Keratinocyte (primary cell): ENCODE measurements around the gene POU2F2. TPM values are rescaled to one million over a fixed set of nuclear protein-coding genes. Genes with fewer than 3 reads are reported as not detected.

Experiments
- DNase-seq: peaks from one replicate; pipeline ENCODE4 v3.0.0-alpha.2; 2011; ENCODE audit warnings: low read depth, missing footprints, low spot score
- FAIRE-seq: peaks from 2 replicates; lab custom pipeline; 2011; peaks lifted over from hg19 to GRCh38; lab: Jason Lieb, UNC
- H2AFZ ChIP-seq: 2 replicates; pipeline ENCODE4 v1.6.0; 2012; ENCODE audit warnings: low read length, control low read depth, inconsistent platforms; ENCODE audit not compliant: control insufficient read depth
- H3K27ac ChIP-seq: 2 replicates; pipeline ENCODE4 v1.5.1; 2011; ENCODE audit warnings: low read length; ENCODE audit not compliant: control insufficient read depth, insufficient read depth
- H3K27me3 ChIP-seq: 3 replicates; pipeline ENCODE4 v1.6.0; 2011; ENCODE audit warnings: low read length; ENCODE audit not compliant: control insufficient read depth, insufficient read depth; ENCODE audit errors: extremely low read depth
- H3K36me3 ChIP-seq, 2 experiments: 2 replicates in 1 of 2; 3 replicates in 1 of 2; pipeline ENCODE4 v1.5.1; 2011; ENCODE audit warnings: low read length in 2 of 2, mild to moderate bottlenecking in 1 of 2; ENCODE audit not compliant: control insufficient read depth in 2 of 2, insufficient read depth in 2 of 2; ENCODE audit errors: extremely low read depth in 1 of 2
- H3K4me1 ChIP-seq: 3 replicates; pipeline ENCODE4 v1.5.1; 2011; ENCODE audit warnings: low read length; ENCODE audit not compliant: control insufficient read depth, insufficient read depth; ENCODE audit errors: extremely low read depth
- H3K4me2 ChIP-seq: 3 replicates; pipeline ENCODE4 v1.6.0; 2011; ENCODE audit warnings: low read depth, low read length; ENCODE audit not compliant: control insufficient read depth, insufficient read depth; ENCODE audit errors: extremely low read depth
- H3K4me3 ChIP-seq, 3 experiments: fragments of 200-600 bp in 1 of 3; sonication (generic) in 1 of 3; 2 replicates in 2 of 3; 3 replicates in 1 of 3; pipeline ENCODE4 v1.5.1; 2011 to 2016; ENCODE audit warnings: low read length in 3 of 3, mild to moderate bottlenecking in 3 of 3, control low read depth in 2 of 3, inconsistent platforms in 1 of 3, low read depth in 1 of 3, mixed read lengths in 1 of 3, mixed run types in 1 of 3, moderate library complexity in 1 of 3; ENCODE audit not compliant: control insufficient read depth in 2 of 3, insufficient read depth in 2 of 3; ENCODE audit errors: extremely low read depth in 1 of 3
- H3K79me2 ChIP-seq: 2 replicates; pipeline ENCODE4 v1.6.0; 2012; ENCODE audit warnings: low read length; ENCODE audit not compliant: control insufficient read depth, insufficient read depth
- H3K9ac ChIP-seq: 3 replicates; pipeline ENCODE4 v1.6.0; 2011; ENCODE audit warnings: low read length; ENCODE audit not compliant: control insufficient read depth, insufficient read depth; ENCODE audit errors: extremely low read depth
- H3K9me1 ChIP-seq: 3 replicates; pipeline ENCODE4 v1.6.0; 2011; ENCODE audit warnings: low read length; ENCODE audit not compliant: control insufficient read depth, insufficient read depth; ENCODE audit errors: extremely low read depth
- H3K9me3 ChIP-seq: 2 replicates; pipeline ENCODE4 v1.5.1; 2012; ENCODE audit warnings: low read depth, low read length; ENCODE audit not compliant: control insufficient read depth
- H4K20me1 ChIP-seq: 3 replicates; pipeline ENCODE4 v1.6.0; 2011; ENCODE audit warnings: low read length; ENCODE audit not compliant: control insufficient read depth, insufficient read depth; ENCODE audit errors: extremely low read depth
- CTCF ChIP-seq, 3 experiments: IDR thresholded peaks in 1 of 3; conservative IDR thresholded peaks in 1 of 3; optimal IDR thresholded peaks in 1 of 3; 2 replicates in 2 of 3; 3 replicates in 1 of 3; pipeline versions ENCODE3 to v1.5.1; 2011; ENCODE audit warnings: low read length in 3 of 3, mild to moderate bottlenecking in 3 of 3, moderate library complexity in 2 of 3, control low read depth in 1 of 3, inconsistent platforms in 1 of 3; ENCODE audit not compliant: insufficient read depth in 2 of 3; ENCODE audit errors: extremely low read depth in 1 of 3
- EZH2 ChIP-seq: IDR thresholded peaks from one replicate; pipeline ENCODE4 v1.6.1; 2012; ENCODE audit warnings: inconsistent platforms, mild to moderate bottlenecking, low read length, moderate library complexity
- dilution Hi-C: fragments of 300-500 bp; cut with MboI; formaldehyde crosslinking; loops from one replicate; pipeline ENCODE4 v1.7.0; 2020; ENCODE audit warnings: low sequenced_read_pairs; ENCODE audit not compliant: extremely low pct_ligation_motif_present
- polyA plus RNA-seq, 5 experiments: library from polyadenylated mRNA; depleted of rRNA in 3 of 5; stranded (reverse) in 3 of 5; stranded (forward) in 1 of 5; unstranded in 1 of 5; fragments of >200 nt; gene quantifications; 1 replicate in 1 of 5; 2 replicates in 3 of 5; 3 replicates in 1 of 5; pipeline versions ENCODE4 v1.2.1 to v1.2.3, GENCODE V29; 2011 to 2012; ENCODE audit warnings: missing spikeins in 2 of 5, low read depth in 1 of 5, low replicate concordance in 1 of 5

The POU2F2 gene
- polyA plus RNA-seq, 1 donor (not counting 4 experiments of a cell fraction or from before 2014, with no cell fraction given), result 7.0 TPM

DNA sequence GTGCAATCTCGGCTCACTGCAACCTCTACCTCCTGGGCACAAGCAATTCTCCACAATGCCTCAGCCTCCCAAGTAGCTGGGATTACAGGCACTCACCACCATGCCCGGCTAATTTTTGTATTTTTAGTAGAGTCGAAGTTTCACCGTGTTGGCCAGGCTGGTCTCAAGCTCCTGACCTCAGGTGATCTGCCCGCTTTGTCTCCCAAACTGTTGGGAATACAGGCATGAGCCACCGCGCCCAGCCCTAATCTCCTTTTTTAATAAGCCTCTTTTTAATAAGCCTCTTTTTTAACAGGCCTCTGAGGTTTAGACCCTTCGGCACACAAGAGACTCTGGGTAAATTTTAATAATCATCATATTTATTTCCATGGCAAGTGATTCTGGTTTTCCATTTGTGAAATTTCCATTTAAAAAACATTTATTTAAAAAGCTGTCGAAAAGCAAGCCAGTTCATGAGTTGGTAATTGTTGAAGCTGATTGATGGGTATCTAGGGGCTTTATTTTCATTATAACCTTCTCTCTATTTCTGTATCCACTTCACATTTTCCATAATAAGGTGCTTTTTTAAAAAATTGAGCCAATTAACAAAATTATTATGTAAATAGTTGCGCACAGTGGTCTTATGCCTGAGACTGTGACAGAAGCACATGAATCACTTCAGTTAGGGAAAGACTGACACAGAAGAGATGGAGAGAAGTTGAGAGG, 11.8 kb downstream of the POU2F2 start:
- H4K20me1 ChIP-seq, result no peaks in the 10 kb centered on the region
- no peaks in the 10 kb centered on the region for H3K9me3 ChIP-seq
- no peaks in the 10 kb centered on the region for H3K27me3 ChIP-seq
- no peak overlapping the region for H3K4me3 ChIP-seq
- dilution Hi-C loops, result no loop called here
- FAIRE-seq, result no peak
- DNase-seq, result no peak
- peak overlapping the region; percentile 80 for H3K27ac ChIP-seq
- H3K4me1 ChIP-seq, result peaks cover 25% of the 10 kb centered on the region
- no peak overlapping the region for H3K4me2 ChIP-seq
- no peaks in the 10 kb centered on the region for H3K9me1 ChIP-seq
- H3K36me3 ChIP-seq, result peaks cover 0 to 7% of the 10 kb centered on the region in 2 experiments
- no peak overlapping the region for H2AFZ ChIP-seq
- no peak overlapping the region for H3K9ac ChIP-seq
- TF ChIP-seq CTCF (optimal IDR thresholded peaks at IDR 0.05 in 1 of 3, IDR thresholded peaks at IDR 0.05 in 1 of 3, conservative IDR thresholded peaks at IDR 0.05 in 1 of 3; ENCODE audit: extremely low read depth in 1 of 3, insufficient read depth in 2 of 3, low read length in 3 of 3), result no peak
- no peak for TF ChIP-seq EZH2
- peaks cover 3% of the 10 kb centered on the region for H3K79me2 ChIP-seq

DNA sequence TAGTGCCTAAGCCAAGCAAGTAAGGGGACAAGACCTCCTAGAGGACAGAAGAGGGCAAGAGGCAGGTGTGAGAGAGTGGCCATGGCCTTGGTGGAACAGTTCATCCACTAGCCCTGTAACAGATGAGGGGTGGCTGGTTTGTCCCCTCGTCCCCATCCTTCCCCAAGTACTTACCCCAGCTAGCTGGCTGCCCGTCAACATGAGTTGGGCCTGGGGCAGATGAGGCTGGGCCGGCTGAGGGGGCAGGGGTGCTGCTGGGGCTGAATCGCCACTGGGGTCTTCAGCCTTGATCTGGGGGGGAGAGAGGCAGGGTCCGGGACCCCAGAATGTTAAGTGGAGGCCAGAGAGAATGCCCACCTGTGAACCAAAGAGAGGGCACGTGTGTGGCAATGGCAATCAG, 15.2 kb downstream of the POU2F2 start:
- Histone ChIP-seq H3K4me1 (peaks cover 51% of the 10 kb centered on the region), H2AFZ (no peak overlapping the region), H3K27me3 (no peaks in the 10 kb centered on the region), H3K9ac (no peak overlapping the region), H4K20me1 (no peaks in the 10 kb centered on the region), H3K4me2 (no peak overlapping the region), H3K9me1 (no peaks in the 10 kb centered on the region), H3K9me3 (no peaks in the 10 kb centered on the region), H3K79me2 (no peaks in the 10 kb centered on the region), H3K4me3 (no peak overlapping the region), H3K36me3 (peaks cover 0 to 7% of the 10 kb centered on the region in 2 experiments), H3K27ac (no peak overlapping the region)
- DNase-seq, result no peak
- TF ChIP-seq EZH2 (no peak), CTCF (optimal IDR thresholded peaks at IDR 0.05 in 1 of 3, IDR thresholded peaks at IDR 0.05 in 1 of 3, conservative IDR thresholded peaks at IDR 0.05 in 1 of 3; ENCODE audit: extremely low read depth in 1 of 3, insufficient read depth in 2 of 3, low read length in 3 of 3) (no peak)
- dilution Hi-C loops, result no loop called here
- FAIRE-seq, result no peak
